Pulmonary artery endothelial cell (primary cell): ENCODE data around the gene TOP1. TPM values are rescaled to one million over a fixed set of nuclear protein-coding genes. Genes with fewer than 3 reads are reported as not detected.
A peak's percentile ranks its signal among the peaks of the same experiment; 100 is the strongest.

Source experiments
- DNase-seq: peaks from one replicate; pipeline ENCODE4 v3.0.0-alpha.2; 2011; ENCODE audit warnings: low read depth, low spot score
- total RNA-seq: library from RNA; depleted of rRNA; stranded (reverse); fragments of >200 nt; gene quantifications from 2 replicates; pipeline ENCODE4 v1.2.3, GENCODE V29; 2014

The TOP1 gene
- total RNA-seq, 1 donor from 2014 or later = 23.0 TPM

DNA sequence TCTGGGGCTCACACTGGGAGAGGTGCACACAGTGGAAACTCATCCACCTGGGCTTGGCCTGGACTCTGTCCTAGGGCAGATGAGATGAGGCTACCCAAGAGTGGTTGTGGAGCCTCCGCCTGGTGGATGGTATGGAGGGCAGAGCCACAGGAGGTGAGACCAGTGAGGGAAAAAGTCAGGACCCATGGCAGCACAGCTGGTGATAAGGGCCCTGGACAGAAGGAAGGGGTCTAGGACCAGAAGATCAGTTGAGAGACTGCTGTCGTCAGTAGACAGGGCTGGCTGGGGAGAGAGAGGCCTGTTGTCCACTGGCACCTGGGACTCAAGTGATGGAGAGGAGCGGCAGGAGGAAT, 138.5 kb downstream of the TOP1 start:
- no peak for DNase-seq

DNA sequence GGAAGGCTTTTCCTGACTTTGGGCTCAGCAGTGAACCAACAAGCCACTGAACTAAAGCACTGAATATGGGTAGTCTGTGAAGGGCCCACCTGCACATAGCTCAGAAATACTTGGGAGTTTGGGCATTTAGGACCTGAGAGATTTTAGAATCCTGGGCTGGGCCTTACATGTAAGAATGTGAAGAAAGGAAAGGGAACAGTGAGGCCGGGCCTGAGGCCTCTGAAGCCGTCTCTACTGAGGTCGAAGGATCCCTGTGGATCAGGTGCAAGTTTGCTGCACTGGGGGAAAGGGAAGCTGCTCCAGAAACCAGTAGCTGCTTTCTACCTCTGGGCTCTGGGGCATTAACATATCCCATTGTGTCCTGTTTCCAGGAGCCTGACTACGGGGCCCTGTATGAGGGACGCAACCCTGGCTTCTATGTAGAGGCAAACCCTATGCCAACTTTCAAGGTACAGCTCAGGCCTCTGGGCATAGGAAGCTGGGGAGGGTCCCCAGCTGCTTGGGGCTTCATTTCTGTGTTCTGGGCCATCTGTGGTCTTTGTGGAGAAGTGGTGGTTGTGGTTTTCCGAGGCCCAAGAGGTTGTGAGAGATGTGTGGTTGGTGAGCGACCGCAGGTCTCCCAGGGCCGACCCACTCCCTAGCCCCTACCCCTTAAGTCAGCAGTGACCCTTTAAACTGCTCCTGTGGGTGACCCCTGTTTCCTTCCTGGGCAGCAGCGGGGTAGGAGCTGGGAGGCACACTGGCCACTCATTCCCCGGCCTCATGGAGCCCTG, 139.0 kb downstream of the TOP1 start:
- no peak for DNase-seq

DNA sequence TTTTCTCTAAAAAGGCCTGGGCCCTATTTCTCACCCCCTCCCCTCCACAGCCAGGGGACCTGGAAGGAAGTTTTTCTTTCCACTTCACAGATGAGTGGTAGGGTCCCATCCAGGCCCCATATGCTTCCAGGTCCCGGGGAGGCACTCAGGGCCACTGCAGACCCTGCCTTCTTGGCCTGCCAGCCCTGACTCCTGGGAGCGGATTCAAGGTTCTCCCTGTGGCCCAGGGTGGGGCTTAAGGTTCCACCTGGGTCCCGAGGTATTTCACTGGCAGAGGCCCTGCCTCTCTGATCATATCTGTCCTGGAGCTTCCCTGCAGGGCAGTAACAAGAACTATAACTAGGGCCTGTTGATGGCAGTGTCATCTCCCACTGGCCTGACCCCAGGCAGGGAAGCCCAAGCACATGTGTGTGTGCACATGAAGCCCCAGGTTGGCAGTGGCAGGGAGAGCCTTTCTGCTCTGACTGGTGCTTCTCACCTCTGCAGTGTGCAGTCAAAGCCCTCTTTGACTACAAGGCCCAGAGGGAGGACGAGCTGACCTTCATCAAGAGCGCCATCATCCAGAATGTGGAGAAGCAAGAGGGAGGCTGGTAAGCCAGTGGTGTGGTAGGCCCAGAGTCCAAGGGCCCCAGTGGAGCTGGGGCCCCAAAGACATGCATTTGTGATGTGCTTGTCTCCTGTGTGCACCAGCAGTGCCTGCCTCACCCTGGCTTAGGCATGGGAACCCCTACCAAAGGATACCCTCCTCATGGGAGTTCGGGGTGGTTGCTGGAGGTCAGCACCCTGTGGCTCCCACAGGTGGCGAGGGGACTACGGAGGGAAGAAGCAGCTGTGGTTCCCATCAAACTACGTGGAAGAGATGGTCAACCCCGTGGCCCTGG, 139.9 kb downstream of the TOP1 start:
- no peak for DNase-seq

DNA sequence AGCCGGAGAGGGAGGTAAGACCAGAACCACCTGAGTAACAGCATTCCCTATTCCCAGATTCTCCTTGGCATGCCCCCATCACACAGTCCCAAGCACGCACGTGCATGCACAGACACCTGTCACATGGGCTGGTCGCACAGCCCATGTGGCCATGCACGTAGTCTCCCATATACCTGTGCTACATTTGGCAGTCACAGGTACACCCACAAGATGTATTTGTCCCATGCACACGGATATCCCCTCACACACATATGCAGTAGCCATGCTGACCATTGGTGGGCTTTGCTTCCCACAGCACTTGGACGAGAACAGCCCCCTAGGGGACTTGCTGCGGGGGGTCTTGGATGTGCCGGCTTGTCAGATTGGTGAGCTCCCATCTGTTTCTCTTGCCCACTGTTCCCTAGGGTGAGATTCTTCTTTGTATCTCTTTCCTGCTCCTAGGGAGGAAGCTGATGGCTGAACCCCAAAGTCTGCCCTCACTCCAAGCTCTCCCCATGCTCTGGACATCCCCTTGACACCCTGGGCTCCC, 140.6 kb downstream of the TOP1 start:
- no peak for DNase-seq

DNA sequence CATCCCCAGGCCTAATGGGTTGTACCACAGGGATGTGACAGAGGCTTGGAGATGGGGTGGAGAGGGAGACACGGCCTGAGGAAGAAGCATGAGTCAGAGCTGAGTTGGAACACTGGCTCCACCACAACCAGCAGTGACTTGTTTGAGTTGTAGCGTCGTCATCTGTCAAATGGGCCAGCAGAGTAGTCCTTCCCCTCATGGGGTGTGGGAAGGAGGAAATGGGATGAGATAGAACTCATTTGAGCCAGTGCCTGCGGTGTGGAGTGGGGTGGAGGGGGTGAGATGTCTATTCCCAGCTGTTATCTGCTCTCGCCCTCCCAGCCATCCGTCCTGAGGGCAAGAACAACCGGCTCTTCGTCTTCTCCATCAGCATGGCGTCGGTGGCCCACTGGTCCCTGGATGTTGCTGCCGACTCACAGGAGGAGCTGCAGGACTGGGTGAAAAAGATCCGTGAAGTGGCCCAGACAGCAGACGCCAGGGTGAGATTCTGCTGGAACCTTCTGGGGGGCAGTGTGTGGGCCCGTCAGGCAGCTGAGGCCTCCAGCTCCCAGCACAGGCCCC, 141.2 kb downstream of the TOP1 start:
- no peak for DNase-seq

DNA sequence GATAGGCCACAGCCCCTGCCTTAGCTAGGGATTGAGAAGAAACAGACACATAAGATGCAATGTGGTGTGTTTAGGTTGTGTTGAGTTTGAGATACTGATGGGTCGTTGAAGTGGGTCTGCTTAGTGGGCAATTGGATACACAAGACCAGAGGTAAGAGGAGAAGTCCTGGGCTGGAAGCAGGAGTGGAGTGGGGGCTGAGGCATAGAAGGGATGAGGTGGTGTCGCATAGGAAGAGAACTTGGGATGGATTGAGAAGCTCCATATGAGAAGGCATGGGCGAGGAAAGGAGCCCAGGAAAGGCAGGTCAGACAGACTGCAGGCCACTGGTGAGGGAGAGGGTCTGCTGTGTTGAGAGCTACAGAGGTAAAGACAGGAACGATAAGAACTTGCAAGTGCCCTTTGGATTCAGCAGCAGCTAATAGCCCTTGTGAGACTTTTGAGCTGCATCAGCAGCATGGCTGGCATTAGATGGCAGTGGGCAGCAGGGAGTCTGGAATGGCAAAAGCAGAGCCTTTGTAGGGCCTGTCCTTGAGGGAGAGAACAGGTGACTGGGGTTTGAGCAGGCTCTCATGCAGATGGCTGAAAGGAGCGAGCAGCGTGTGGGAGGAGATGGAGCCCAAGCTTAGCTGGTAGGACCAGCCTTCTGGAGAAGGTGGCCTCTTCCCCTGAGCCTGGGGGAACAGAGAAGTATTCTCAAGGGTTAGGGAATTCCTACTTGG, 141.9 kb downstream of the TOP1 start:
- DNase-seq = no peak

DNA sequence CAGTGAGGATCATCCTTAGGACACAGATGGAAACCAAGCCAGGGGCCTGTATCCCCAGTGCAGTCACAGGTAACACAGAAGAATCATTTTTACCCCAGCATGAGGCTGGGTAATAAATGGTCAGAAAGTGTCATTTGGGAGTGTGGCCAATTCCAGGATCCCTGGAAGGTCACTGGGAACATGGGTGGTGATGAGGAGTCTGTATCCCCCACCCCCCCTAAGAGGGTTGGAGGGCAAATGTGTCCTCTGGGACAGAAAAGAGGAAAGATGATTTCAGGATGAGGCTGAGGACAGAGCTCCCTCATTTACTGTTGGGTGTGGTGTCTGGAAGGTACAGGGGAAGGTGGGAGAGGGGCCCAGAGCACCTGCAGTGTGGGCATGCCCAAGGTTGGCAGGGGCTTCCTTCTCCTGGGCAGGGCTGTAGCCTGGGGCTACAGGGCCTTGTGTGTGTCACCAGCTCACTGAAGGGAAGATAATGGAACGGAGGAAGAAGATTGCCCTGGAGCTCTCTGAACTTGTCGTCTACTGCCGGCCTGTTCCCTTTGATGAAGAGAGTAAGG, 143.2 kb downstream of the TOP1 start:
- no peak for DNase-seq

DNA sequence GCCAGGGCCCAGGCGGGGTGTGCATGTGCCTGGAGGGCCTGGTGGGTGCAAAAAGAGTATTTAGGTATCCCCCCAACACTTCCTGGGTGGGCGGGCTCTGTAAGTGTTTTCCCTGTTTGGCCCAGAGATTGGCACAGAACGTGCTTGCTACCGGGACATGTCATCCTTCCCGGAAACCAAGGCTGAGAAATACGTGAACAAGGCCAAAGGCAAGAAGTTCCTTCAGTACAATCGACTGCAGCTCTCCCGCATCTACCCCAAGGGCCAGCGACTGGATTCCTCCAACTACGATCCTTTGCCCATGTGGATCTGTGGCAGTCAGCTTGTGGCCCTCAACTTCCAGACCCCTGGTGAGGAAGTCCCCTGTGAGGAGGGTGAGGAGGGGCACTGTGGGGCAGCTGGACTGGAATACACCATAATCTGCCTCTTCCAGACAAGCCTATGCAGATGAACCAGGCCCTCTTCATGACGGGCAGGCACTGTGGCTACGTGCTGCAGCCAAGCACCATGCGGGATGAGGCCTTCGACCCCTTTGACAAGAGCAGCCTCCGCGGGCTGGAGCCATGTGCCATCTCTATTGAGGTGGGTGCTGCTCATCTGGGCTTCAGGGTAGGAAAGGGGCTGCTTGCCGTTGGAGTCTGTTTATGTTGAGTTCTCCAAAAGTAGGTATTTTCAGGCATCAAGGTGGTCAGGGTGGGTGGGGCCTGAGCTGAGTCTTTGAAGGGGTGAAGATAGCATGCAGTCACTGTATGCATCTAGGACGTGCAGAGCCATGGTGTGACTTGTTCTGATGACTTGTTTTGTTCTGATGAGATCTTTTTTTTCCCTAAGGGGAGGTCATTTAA, 143.9 kb downstream of the TOP1 start:
- DNase-seq = no peak

DNA sequence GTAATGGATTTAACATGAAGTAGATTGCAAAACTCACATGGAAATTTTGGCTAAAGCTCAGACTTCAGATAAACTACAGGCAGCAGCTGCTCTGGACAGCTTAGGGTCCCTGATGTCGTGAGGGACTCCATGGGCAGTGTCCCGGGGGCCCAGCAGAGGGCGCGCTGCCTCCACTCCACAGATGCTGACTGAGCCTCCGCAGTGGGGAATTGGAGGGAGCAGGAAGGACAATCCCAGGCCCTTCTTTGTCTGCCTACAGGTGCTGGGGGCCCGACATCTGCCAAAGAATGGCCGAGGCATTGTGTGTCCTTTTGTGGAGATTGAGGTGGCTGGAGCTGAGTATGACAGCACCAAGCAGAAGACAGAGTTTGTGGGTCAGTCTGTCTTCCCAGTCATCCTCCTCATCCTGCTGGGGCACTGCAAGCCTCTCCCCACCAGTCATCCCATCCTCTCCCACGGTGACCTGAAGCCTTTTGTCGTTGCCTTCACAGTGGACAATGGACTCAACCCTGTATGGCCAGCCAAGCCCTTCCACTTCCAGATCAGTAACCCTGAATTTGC, 144.6 kb downstream of the TOP1 start:
- DNase-seq = peak; percentile 22

DNA sequence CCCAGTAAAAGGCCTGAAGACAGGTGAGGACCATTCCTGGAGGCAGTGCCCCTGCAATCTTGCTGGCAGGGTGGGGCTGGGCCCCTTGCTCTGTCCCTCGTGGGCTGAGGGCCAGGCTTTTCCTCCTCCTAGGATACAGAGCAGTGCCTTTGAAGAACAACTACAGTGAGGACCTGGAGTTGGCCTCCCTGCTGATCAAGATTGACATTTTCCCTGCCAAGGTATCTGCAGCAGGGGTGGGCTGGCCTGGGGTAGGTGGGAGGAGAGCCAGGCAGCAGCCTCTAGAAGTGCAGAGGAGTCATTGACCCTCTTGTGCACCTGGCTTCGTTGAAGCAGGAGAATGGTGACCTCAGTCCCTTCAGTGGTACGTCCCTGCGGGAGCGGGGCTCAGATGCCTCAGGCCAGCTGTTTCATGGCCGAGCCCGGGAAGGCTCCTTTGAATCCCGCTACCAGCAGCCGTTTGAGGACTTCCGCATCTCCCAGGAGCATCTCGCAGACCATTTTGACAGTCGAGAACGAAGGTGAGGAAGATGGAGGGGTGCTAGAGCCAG, 145.2 kb downstream of the TOP1 start:
- no peak for DNase-seq

Other genes with a start within 250 kb of the TOP1 start
- 94.7 and 129 TPM in 2 replicates for gene PLCG1, start 108.7 kb downstream of the TOP1 start, total RNA-seq